DMS114 treated with DMSO at 0.1 percent for 48 hours (cell line): Measurements from ENCODE around the gene NID2.

Experiments used
- DNase-seq: peaks from one replicate; lab custom pipeline; 2025; ENCODE audit not compliant: unreplicated experiment; lab: John Stamatoyannopoulos, UW

Gene NID2

GRCh38 chr14:51963286-51963685 is 105.6 kb downstream of the NID2 start:
- DNase-seq = no peak

GRCh38 chr14:51962711-51963110 is 106.1 kb downstream of the NID2 start:
- no peak for DNase-seq

- DNase-seq = no peak
Observed at GRCh38 chr14:51960866-51961265, 108.0 kb downstream of the NID2 start.

- DNase-seq = no peak
Observed at GRCh38 chr14:51959928-51960327, 108.9 kb downstream of the NID2 start.

GRCh38 chr14:51957950-51958349 is 110.9 kb downstream of the NID2 start:
- DNase-seq = no peak
